Ramos (cell line): ENCODE data around the gene HPCAL1.

Source experiments
- in situ Hi-C: fragments of 300-500 bp; cut with MboI; formaldehyde crosslinking; loops from one replicate; pipeline ENCODE4 v1.14.3; 2022; ENCODE audit warnings: low sequenced_read_pairs; ENCODE audit not compliant: unreplicated experiment

Gene HPCAL1

GRCh38 chr2:10430886-10431622 is 128.3 kb downstream of the HPCAL1 start:
- in situ Hi-C loops = loop anchor here (5.0 to 25.0 kb wide), 2 partner anchors 359 to 594 kb away; partner anchors contain the start of gene TAF1B

GRCh38 chr2:10431797-10432196 is 129.1 kb downstream of the HPCAL1 start:
- in situ Hi-C loops = loop anchor here (5.0 to 25.0 kb wide), 2 partner anchors 359 to 594 kb away; partner anchors contain the start of gene TAF1B

DNA sequence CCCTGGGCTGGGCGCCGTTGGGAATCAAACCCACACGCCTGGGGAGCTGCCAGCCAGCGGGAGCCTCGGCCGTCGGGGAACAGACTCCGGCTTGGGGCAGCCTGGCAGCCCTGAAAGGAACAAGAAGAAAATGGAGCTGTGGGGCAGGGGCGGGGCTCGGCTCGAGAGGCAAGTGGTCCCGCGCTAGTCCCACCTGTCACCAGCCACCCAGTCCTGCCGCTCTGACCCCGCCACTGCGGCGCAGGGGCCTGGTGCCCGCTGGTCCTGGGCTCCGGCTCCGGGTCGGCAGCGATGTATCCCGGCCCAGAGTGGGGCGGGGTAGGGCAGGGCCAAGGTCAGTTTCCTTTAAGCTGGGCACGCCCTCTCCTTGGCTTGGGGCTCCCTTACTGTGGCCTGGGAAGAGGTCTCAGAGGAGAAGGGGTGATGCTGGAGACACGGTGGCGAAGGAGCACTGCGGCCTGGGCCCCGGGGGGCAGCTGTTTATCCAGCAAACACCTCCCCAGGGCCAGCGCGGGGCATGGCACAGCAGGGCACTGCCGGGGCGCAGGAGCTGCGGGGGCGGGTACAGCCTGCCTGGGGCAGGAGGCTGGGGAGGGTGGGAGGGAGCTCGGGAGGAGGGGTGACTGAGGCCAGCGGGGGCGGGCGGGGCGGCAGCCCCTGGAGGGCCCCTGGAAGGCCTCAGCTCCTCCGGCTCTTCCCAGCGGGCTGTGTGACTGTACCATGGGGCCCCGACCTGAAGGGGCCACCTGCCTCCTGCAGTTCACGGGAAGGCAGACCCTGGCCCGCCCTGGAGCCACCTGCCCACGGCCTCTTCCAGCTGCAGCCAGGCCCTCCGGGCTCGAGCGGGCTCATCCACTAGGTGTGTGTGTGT is 129.8 kb downstream of the HPCAL1 start:
- in situ Hi-C loops = loop anchor here (5.0 to 25.0 kb wide), 2 partner anchors 360 to 595 kb away; partner anchors contain the start of gene TAF1B

GRCh38 chr2:10433264-10433946 is 130.7 kb downstream of the HPCAL1 start:
- in situ Hi-C loops = loop anchor here (5.0 to 25.0 kb wide), 2 partner anchors 361 to 596 kb away; partner anchors contain the start of gene TAF1B

GRCh38 chr2:10433947-10434885 is 131.5 kb downstream of the HPCAL1 start:
- in situ Hi-C loops = loop anchor here (5.0 to 25.0 kb wide), 2 partner anchors 362 to 597 kb away; partner anchors contain the start of gene TAF1B

GRCh38 chr2:10434886-10435819 is 132.4 kb downstream of the HPCAL1 start:
- in situ Hi-C loops = loop anchor here (5.0 to 25.0 kb wide), 2 partner anchors 363 to 598 kb away; partner anchors contain the start of gene TAF1B

GRCh38 chr2:10435820-10436204 is 133.1 kb downstream of the HPCAL1 start:
- in situ Hi-C loops = loop anchor here (25.0 kb wide), 1 partner anchor 599 kb away; the partner anchor contains the start of gene TAF1B

DNA sequence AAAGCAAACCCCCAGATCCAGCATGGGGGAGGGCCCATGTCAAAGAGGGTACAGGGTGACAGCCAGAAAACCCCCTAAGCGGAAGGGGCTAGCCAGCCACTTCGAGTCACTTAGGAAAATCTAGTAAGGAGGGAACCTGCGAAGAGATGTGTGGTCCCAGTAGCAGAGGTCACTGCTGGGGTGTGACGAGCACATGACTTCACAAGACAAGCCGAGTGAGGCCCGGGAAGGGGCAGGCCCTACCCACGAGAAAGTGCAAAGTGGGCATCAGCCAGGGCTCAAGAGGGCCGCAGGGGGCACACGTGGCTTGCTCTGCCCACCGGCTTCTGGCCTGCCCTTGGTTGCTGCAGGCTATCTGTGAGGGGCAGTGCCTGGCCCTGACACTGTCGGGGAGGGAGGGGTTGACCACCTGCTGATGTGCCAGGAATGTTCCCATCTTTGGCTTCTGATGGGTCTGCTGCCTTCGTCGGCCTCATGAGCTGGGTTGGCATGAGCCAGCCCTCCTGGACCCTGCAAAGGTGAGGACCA is 133.9 kb downstream of the HPCAL1 start:
- in situ Hi-C loops = loop anchor here (25.0 kb wide), 1 partner anchor 599 kb away; the partner anchor contains the start of gene TAF1B

DNA sequence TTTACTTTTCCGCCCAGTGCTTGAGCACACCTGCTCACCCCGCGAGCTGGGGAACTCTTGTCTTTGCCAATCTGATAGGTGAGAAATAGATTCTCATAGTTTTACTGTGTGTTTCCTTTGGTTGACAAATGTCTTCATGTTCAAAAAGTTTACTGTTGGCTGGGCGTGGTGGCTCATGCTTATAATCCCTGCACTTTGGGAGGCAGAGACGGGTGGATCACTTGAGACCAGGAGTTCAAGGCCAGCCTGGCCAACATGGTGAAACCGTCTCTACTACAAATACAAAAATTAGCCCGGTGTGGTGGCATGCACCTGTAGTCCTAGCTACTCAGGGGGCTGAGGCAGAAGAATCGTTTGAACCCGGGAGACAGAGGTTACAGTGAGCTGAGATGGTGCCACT is 135.1 kb downstream of the HPCAL1 start:
- in situ Hi-C loops = loop anchor here (25.0 kb wide), 1 partner anchor 601 kb away; the partner anchor contains the start of gene TAF1B

DNA sequence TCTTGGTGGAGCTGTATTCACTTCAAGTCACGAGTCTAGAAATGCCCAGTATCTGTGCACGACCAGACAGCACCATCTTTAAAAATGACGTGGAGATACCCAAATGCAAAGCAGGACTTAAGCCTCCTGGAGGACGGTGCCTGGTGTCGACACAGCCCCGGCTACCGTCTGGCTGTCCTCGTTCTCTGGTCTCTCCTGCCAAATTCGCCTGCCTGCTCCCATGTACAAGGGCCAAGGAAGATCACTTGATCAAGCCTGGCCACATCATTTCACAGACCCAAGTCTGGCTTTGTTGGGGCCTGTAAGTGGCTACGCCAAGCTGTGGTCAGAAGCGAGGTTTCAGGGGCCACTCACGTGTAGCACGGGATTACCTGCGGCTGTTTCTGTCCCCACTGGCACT is 136.0 kb downstream of the HPCAL1 start:
- in situ Hi-C loops = loop anchor here (25.0 kb wide), 1 partner anchor 601 kb away; the partner anchor contains the start of gene TAF1B

- in situ Hi-C loops = loop anchor here (25.0 kb wide), 1 partner anchor 602 kb away; the partner anchor contains the start of gene TAF1B
Observed at GRCh38 chr2:10439185-10439879, 136.6 kb downstream of the HPCAL1 start.

GRCh38 chr2:10439971-10440370 is 137.3 kb downstream of the HPCAL1 start:
- in situ Hi-C loops = loop anchor here (25.0 kb wide), 1 partner anchor 603 kb away; the partner anchor contains the start of gene TAF1B

DNA sequence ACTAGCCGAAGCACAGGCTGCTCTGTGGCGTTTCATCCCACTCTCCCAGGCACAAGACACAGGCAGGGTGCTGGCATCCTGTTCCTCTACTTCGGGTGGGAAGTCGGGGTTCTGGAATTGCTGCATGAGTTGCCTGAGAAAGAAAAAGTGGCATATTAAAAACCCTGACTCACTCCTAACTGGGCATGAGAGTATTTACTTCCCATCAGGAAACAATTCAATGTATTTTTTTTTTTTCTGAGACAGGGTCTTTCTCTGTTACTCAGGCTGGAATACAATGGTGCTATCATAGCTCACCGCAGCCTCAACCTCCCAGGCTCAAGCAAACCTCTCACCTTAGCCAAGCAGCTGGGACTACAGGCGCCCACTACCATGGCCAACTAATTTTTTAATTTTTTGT is 138.0 kb downstream of the HPCAL1 start:
- in situ Hi-C loops = loop anchor here (25.0 kb wide), 1 partner anchor 603 kb away; the partner anchor contains the start of gene TAF1B

GRCh38 chr2:10441948-10442347 is 139.2 kb downstream of the HPCAL1 start:
- in situ Hi-C loops = loop anchor here (25.0 kb wide), 1 partner anchor 605 kb away; the partner anchor contains the start of gene TAF1B

DNA sequence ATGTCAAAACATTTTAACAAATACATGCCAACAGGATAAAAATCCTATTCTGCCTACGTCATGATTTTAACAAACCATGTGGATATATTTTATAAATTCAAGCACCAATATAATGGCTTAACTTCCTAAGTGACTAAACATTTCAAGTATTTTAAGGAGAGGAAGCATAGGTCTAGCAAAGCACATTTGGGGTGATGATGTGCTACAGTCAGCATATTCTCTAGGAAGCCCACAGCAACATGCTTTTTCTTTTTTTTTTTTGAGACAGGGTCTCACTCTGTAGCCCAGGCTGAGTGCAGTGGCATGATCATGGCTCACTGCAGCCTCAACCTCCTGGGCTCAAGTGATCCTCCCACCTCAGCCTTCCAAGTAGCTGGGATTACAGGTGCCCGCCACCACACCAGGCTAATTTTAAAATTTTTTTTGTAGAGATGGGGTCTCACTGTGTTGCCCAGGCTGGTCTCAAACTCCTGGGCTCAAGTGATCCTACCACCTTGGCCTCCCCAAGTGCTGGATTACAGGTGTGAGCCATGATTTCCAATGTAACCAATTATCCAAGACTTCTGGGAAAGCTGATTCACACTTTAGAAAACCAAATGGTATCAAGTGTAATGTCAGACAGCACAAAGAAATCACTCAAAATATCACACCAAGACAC is 139.9 kb downstream of the HPCAL1 start:
- in situ Hi-C loops = loop anchor here (25.0 kb wide), 1 partner anchor 605 kb away; the partner anchor contains the start of gene TAF1B

GRCh38 chr2:10444463-10444862 is 141.8 kb downstream of the HPCAL1 start:
- in situ Hi-C loops = loop anchor here (25.0 kb wide), 1 partner anchor 607 kb away; the partner anchor contains the start of gene TAF1B
